OCI-LY7 (cell line): ENCODE results near the gene ADCY7.

Experiments used
- EZH2phosphoT487 ChIP-seq: fragments of 200-600 bp; sonication (generic); IDR thresholded peaks from 2 replicates; pipeline ENCODE4 v1.6.1; 2018; ENCODE audit warnings: low read depth, borderline replicate concordance, mild to moderate bottlenecking, mixed run types, antibody characterized with exemption, low read length, moderate library complexity, mixed read lengths
- TF ChIP-seq, protein P1 (sequence below): fragments of 200-600 bp; sonication (generic); conservative IDR thresholded peaks from 2 replicates; pipeline ENCODE4 v1.5.1; 2014; ENCODE audit warnings: mild to moderate bottlenecking, antibody characterized with exemption, low read length, moderate library complexity, mixed read lengths

- no peak for TF ChIP-seq EZH2phosphoT487
- TF ChIP-seq, protein P1, sequence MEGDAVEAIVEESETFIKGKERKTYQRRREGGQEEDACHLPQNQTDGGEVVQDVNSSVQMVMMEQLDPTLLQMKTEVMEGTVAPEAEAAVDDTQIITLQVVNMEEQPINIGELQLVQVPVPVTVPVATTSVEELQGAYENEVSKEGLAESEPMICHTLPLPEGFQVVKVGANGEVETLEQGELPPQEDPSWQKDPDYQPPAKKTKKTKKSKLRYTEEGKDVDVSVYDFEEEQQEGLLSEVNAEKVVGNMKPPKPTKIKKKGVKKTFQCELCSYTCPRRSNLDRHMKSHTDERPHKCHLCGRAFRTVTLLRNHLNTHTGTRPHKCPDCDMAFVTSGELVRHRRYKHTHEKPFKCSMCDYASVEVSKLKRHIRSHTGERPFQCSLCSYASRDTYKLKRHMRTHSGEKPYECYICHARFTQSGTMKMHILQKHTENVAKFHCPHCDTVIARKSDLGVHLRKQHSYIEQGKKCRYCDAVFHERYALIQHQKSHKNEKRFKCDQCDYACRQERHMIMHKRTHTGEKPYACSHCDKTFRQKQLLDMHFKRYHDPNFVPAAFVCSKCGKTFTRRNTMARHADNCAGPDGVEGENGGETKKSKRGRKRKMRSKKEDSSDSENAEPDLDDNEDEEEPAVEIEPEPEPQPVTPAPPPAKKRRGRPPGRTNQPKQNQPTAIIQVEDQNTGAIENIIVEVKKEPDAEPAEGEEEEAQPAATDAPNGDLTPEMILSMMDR, result no peak
Measured at GRCh38 chr16:50280932-50281331, 14.6 kb downstream of the ADCY7 start.
